HL-60 (cell line): ENCODE results near the gene MXD4.

Experiments used
- GABPA ChIP-seq: IDR thresholded peaks from 2 replicates; pipeline ENCODE4 v1.6.1; 2012; ENCODE audit warnings: low read depth
- POLR2AphosphoS5 ChIP-seq: IDR thresholded peaks from 2 replicates; pipeline ENCODE4 v1.6.1; 2012; ENCODE audit warnings: low read depth
- TF ChIP-seq, protein P1 (sequence below): IDR thresholded peaks from one replicate; pipeline ENCODE4 v1.5.1; 2011; ENCODE audit warnings: low read length, control low read depth, inconsistent platforms; ENCODE audit not compliant: insufficient read depth

DNA sequence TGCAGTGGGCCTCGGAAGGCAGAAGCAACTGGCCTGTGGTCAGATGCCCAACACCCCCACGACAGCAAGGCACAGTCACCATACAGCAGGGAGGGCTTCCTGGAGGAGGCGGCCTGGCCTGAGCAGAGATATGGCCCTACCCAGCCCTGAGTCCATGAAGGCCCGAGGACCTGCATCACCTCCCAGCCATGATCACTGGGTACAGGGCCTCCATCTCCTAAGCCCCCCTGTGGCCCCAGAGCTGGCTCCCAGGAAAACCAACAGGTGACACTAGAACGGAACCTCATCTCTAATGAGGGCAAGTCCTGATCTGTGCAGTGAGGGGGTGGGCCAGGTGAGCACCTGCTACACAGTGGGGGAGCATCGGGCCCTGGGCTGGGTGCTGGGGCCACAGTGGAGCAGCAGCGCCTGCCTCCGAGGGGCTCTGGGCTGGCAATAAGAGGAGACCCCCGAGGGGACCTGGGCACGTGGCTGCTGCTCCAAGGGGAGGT lies 26.2 kb upstream of the MXD4 start:
- TF ChIP-seq, protein P1, sequence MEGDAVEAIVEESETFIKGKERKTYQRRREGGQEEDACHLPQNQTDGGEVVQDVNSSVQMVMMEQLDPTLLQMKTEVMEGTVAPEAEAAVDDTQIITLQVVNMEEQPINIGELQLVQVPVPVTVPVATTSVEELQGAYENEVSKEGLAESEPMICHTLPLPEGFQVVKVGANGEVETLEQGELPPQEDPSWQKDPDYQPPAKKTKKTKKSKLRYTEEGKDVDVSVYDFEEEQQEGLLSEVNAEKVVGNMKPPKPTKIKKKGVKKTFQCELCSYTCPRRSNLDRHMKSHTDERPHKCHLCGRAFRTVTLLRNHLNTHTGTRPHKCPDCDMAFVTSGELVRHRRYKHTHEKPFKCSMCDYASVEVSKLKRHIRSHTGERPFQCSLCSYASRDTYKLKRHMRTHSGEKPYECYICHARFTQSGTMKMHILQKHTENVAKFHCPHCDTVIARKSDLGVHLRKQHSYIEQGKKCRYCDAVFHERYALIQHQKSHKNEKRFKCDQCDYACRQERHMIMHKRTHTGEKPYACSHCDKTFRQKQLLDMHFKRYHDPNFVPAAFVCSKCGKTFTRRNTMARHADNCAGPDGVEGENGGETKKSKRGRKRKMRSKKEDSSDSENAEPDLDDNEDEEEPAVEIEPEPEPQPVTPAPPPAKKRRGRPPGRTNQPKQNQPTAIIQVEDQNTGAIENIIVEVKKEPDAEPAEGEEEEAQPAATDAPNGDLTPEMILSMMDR, result no peak
- no peak for TF ChIP-seq GABPA
- no peak for TF ChIP-seq POLR2AphosphoS5
